CD4-positive, alpha-beta T cell (primary cell): ENCODE results near the gene RTRAF. TPM values are rescaled to one million over a fixed set of nuclear protein-coding genes. Genes with fewer than 3 reads are reported as not detected.

ENCODE experiments used
- ATAC-seq: fragments of 200-7000 bp; cut with Tn5 transposase; one replicate; pipeline ENCODE4 v1.10.0; 2022; ENCODE audit warnings: mild to moderate bottlenecking; ENCODE audit not compliant: poor library complexity
- CTCF ChIA-PET: fragments of 350-600 bp; sonication (Branson Sonifier 250); formaldehyde crosslinking; loops from one replicate; lab custom pipeline; 2021; ENCODE audit warnings: antibody characterized with exemption, inconsistent platforms; lab: Charles Lee
- POLR2A ChIA-PET: fragments of 350-600 bp; sonication (Branson Sonifier 250); formaldehyde crosslinking; loops from one replicate; lab custom pipeline; 2021; ENCODE audit warnings: antibody characterized with exemption, inconsistent platforms; lab: Charles Lee
- DNase-seq, 14 experiments: peaks; one replicate each; pipeline ENCODE4 v3.0.0-alpha.2; 2013 to 2020; ENCODE audit warnings: mixed read lengths in 2 of 14
- H3K27ac ChIP-seq, 2 donors: one replicate each; pipeline versions ENCODE4 v1.5.1 to v1.7.0; 2013; ENCODE audit warnings: low read length in 2 of 2, low read depth in 1 of 2, mild to moderate bottlenecking in 1 of 2
- H3K27me3 ChIP-seq, 2 experiments: 1 replicate in 1 of 2; 2 replicates in 1 of 2; pipeline versions ENCODE4 v1.6.1 to v1.7.0; 2013; ENCODE audit warnings: low read length in 2 of 2, control low read depth in 1 of 2, mild to moderate bottlenecking in 1 of 2, moderate library complexity in 1 of 2; ENCODE audit not compliant: insufficient read depth in 2 of 2, control insufficient read depth in 1 of 2
- H3K36me3 ChIP-seq: one replicate; pipeline ENCODE4 v1.6.1; 2013; ENCODE audit warnings: low read length, control low read depth; ENCODE audit not compliant: insufficient read depth
- H3K4me1 ChIP-seq: one replicate; pipeline ENCODE4 v1.6.1; 2013; ENCODE audit warnings: low read length, control low read depth; ENCODE audit not compliant: insufficient read depth
- H3K4me3 ChIP-seq: one replicate; pipeline ENCODE4 v1.5.1; 2013; ENCODE audit warnings: mild to moderate bottlenecking, low read length, moderate library complexity
- H3K9me3 ChIP-seq, 2 experiments: 1 replicate in 1 of 2; 2 replicates in 1 of 2; pipeline versions ENCODE4 v1.6.1 to v1.7.0; 2013; ENCODE audit warnings: low read length in 2 of 2, mild to moderate bottlenecking in 2 of 2, control low read depth in 1 of 2, moderate library complexity in 1 of 2; ENCODE audit not compliant: control insufficient read depth in 1 of 2, insufficient read depth in 1 of 2
- H3K27ac Mint-ChIP-seq: one replicate; pipeline ENCODE4 v1.8.0; 2020; ENCODE audit warnings: mixed read lengths
- H3K27me3 Mint-ChIP-seq: one replicate; pipeline ENCODE4 v1.8.0; 2021; ENCODE audit warnings: mixed read lengths
- H3K36me3 Mint-ChIP-seq: one replicate; pipeline ENCODE4 v1.8.0; 2021; ENCODE audit warnings: low read depth, mixed read lengths
- H3K4me1 Mint-ChIP-seq: one replicate; pipeline ENCODE4 v1.8.0; 2021; ENCODE audit warnings: low read depth, mixed read lengths
- H3K4me3 Mint-ChIP-seq: one replicate; pipeline ENCODE4 v1.8.0; 2020; ENCODE audit warnings: mild to moderate bottlenecking, mixed read lengths
- H3K9me3 Mint-ChIP-seq: one replicate; pipeline ENCODE4 v1.8.0; 2020; ENCODE audit warnings: mixed read lengths
- CTCF ChIP-seq: fragments of 200-600 bp; IDR thresholded peaks from one replicate; pipeline ENCODE4 v1.8.0; 2022; ENCODE audit warnings: antibody characterized with exemption, mild to moderate bottlenecking
- intact Hi-C, 2 experiments: fragments of 100-400 bp; cut with DNase I in 1 of 2; cut with micrococcal nuclease in 1 of 2; formaldehyde crosslinking; loops; one replicate each; pipeline versions ENCODE4 v1.15.1 to v1.9.0; 2023 to 2025; cut with DNase I, micrococcal nuclease
- total RNA-seq, 174 experiments: library from RNA in 2 of 174; stranded (reverse) in 2 of 174; gene quantifications; one replicate each; pipeline ENCODE4 v1.2.3 and lab custom pipeline; 2021 to 2026

RTRAF gene
- total RNA-seq, 2 experiments from 2014 or later: 155 to 157 TPM

- intact Hi-C loops: loop anchor here in 1 of 2 experiments (10.0 kb wide), 3 partner anchors 281 to 1311 kb away; no protein-coding TSS in a partner anchor
- peaks cover 48% of the 10 kb centered on the region for H3K36me3 ChIP-seq
Observed at GRCh38 chr14:51993285-51993920, 4.1 kb downstream of the RTRAF start.

GRCh38 chr14:51996148-51996746 is 6.9 kb downstream of the RTRAF start:
- Histone ChIP-seq H3K4me1 (peaks cover 7% of the 10 kb centered on the region), H3K4me3 (no peak overlapping the region), H3K27ac (no peak overlapping the region), H3K27me3 (no peaks in the 10 kb centered on the region), H3K36me3 (peaks cover 72% of the 10 kb centered on the region), H3K9me3 (no peaks in the 10 kb centered on the region)
- no peak overlapping the region for H3K4me3 Mint-ChIP-seq
- ChIA-PET POLR2A (interaction anchor here (0.7 to 0.9 kb wide), 2 partner anchors 149 to 795 kb away, joined by 3 read pairs; no protein-coding TSS in a partner anchor), CTCF (interaction anchor here (0.6 to 2.9 kb wide), 10 partner anchors 8 to 965 kb away, joined by 3 to 7 read pairs (median 3); partner anchors contain the start of gene NID2)
- no peaks in the 10 kb centered on the region for H3K9me3 Mint-ChIP-seq
- intact Hi-C loops: loop anchor here (5.0 to 10.0 kb wide), 4 partner anchors 279 to 1309 kb away; no protein-coding TSS in a partner anchor
- DNase-seq: peak in 4 of 14 experiments; percentile 20 to 70 (median 62)
- H3K27me3 Mint-ChIP-seq: no peaks in the 10 kb centered on the region
- peaks cover 93% of the 10 kb centered on the region for H3K36me3 Mint-ChIP-seq
- TF ChIP-seq CTCF: peak; percentile 54
- H3K4me1 Mint-ChIP-seq: peaks cover 58% of the 10 kb centered on the region
- no peak for ATAC-seq
- no peak overlapping the region for H3K27ac Mint-ChIP-seq

More at GRCh38 chr14:51993285-51993920, 4.1 kb downstream of the RTRAF start:
- no peak overlapping the region for H3K27ac Mint-ChIP-seq
- no peaks in the 10 kb centered on the region for H3K27me3 ChIP-seq
- ChIA-PET CTCF (interaction anchor here (2.9 kb wide), 1 partner anchor 15 kb away, joined by 7 read pairs; no protein-coding TSS in a partner anchor), POLR2A (interaction anchor here (1.1 kb wide), 1 partner anchor 146 kb away, joined by 3 read pairs; no protein-coding TSS in a partner anchor)
- H3K27me3 Mint-ChIP-seq: no peaks in the 10 kb centered on the region
- H3K4me1 Mint-ChIP-seq: peaks cover 72% of the 10 kb centered on the region
- no peaks in the 10 kb centered on the region for H3K9me3 ChIP-seq
- no peak overlapping the region for H3K4me3 ChIP-seq
- no peak for ATAC-seq
- H3K27ac ChIP-seq: no peak overlapping the region
- peaks cover 84% of the 10 kb centered on the region for H3K36me3 Mint-ChIP-seq
- DNase-seq: no peak
- H3K4me1 ChIP-seq: peaks cover 17% of the 10 kb centered on the region
- H3K9me3 Mint-ChIP-seq: no peaks in the 10 kb centered on the region
- peak overlapping the region; percentile 20 for H3K4me3 Mint-ChIP-seq
- no peak for TF ChIP-seq CTCF

GRCh38 chr14:51998348-51998747 is 9.0 kb downstream of the RTRAF start:
- CTCF ChIA-PET: interaction anchor here (1.4 kb wide), 1 partner anchor 18 kb away, joined by 4 read pairs; no protein-coding TSS in a partner anchor
- no peaks in the 10 kb centered on the region for H3K27me3 Mint-ChIP-seq

More at GRCh38 chr14:51998348-51998747, 9.0 kb downstream of the RTRAF start:
- H3K27ac ChIP-seq: no peak overlapping the region
- H3K9me3 Mint-ChIP-seq: no peaks in the 10 kb centered on the region
- no peaks in the 10 kb centered on the region for H3K27me3 ChIP-seq
- peaks cover 95% of the 10 kb centered on the region for H3K36me3 Mint-ChIP-seq
- no peak for TF ChIP-seq CTCF
- DNase-seq: no peak
- H3K9me3 ChIP-seq: no peaks in the 10 kb centered on the region
- peaks cover 72% of the 10 kb centered on the region for H3K36me3 ChIP-seq
- no peak for ATAC-seq
- no peaks in the 10 kb centered on the region for H3K4me1 ChIP-seq
- no peak overlapping the region for H3K4me3 Mint-ChIP-seq
- intact Hi-C loops: loop anchor here (5.0 to 10.0 kb wide), 4 partner anchors 276 to 1306 kb away; no protein-coding TSS in a partner anchor
- no peak overlapping the region for H3K4me3 ChIP-seq
- POLR2A ChIA-PET: no interaction called here
- peaks cover 41% of the 10 kb centered on the region for H3K4me1 Mint-ChIP-seq
- H3K27ac Mint-ChIP-seq: no peak overlapping the region
